ENCODE results near the gene KCNQ5.

Gene KCNQ5

DNA sequence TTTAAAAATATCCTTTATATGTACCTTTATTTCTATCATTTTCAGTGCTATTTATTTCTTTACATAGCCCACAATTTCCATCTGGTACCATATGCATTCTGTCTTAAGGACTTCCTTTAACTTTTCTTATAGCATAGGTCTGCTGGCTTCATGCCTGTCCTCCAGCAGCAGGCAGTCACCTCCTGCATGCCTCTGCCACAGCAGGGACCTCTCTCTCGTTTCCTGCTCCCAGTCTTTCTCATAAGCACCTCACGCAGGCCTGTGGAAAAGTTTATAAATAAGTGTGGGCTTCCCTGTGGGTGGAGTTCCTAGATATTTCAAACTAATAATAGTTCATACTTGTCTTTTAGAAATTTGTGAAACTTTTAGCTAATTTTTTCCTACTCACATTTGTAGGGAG, 133.9 kb downstream of the KCNQ5 start:
- no peak for DNase-seq

DNA sequence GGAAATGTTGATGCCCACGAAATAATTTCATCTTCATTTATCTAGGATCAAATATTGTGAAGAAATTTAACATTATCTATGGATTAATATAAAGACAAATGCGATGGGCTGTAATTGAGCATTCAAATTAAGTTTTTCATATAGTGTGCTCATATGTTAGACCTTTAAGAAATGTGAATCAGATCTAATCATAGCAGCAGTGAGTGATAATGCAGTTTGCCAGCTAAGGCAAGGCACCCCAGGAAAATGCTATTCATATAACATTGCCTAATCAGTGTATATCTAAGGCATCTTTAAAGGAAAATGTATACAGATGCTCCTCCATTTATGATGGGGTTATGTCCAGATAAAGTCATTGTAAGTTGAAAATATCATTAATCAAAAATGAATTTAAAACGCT, 135.2 kb downstream of the KCNQ5 start:
- no peak for DNase-seq

DNA sequence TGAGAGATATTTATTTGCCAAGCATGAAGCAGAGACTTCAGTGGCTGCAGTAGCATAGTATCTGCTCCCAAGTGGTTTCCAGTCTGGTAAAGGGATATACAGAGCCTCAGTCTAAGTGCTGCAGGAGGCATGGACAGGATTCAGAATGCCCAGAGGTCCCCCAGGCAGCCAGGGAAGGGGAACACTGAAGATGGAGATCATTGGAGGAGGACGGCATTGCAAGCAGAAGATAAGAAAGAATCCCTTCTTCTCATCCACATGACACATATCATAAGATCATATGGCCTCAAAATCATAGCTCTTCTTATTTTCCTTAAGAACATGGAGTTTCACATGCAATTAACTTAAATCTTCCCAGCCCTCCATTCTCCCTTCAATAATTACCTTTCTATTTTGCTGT, 136.1 kb downstream of the KCNQ5 start:
- DNase-seq, result no peak

DNA sequence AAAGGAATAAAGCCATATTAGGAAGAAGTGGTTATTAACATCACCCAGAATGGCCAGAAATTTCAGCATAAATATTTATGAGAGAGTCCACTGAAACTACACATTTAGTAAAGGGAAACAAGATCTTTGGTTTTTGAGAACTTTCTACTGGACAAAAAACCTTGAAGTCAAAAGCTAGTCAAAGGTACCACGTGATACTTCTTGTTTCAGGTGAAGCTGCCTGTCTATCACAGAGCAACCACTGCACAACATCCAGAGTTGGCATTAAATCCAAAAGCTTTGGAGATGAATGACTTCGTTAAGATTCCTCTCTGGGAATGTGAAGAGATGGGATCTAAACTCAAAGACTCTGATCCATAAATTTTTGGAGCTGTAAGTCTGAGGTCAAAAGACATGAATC, 137.0 kb downstream of the KCNQ5 start:
- DNase-seq, result no peak

DNA sequence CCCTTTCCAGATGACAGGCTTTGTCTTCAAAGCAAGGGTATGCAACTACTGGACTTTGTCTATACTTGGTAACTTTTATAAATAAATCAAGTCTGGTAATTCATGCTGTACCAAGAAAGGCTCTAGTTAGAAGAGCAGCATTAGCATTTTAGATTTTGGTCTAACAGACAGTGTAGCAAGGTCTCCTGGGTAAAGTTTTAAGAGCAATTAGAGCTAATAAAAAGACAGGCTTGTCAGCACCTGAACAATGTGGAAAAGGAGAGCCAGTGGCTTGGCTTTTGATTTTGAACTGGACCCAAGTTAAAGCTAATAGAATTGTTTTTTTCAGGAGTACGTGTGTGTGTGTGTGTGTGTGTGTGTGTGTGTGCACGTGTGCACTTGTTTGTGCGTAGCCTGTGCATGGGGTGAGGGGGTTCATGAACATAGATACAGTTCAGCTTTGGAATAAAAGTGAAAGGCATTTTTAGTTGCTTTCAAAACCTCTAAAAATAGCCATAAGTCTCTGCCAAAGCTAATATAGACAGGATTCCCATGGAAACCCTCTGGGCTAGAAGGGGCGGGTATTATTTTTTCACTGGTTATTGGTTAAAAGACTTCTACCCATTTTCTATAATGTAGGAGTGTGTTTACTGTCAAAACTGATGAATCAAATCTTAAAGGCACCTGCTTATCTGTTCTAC, 138.4 kb downstream of the KCNQ5 start:
- DNase-seq, result no peak

DNA sequence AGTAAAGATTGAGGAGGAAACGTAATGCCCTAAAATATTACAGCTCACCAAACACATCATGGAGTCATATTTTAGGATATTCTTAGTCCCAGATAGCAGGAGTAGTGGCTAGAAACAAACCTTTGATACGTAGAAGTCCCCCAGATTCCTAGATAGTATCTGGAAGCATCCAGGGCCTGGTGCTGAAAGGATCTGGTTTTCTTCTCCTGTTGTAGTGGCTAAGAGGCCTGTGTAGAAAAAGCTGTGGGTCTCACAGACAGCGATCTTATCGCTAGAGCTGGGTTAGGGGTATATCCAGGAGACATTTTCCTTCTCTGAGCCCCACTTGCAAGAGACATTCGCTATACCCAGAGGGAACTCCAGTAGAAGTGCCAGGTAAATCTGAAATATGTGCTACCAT, 139.9 kb downstream of the KCNQ5 start:
- no peak for DNase-seq

DNA sequence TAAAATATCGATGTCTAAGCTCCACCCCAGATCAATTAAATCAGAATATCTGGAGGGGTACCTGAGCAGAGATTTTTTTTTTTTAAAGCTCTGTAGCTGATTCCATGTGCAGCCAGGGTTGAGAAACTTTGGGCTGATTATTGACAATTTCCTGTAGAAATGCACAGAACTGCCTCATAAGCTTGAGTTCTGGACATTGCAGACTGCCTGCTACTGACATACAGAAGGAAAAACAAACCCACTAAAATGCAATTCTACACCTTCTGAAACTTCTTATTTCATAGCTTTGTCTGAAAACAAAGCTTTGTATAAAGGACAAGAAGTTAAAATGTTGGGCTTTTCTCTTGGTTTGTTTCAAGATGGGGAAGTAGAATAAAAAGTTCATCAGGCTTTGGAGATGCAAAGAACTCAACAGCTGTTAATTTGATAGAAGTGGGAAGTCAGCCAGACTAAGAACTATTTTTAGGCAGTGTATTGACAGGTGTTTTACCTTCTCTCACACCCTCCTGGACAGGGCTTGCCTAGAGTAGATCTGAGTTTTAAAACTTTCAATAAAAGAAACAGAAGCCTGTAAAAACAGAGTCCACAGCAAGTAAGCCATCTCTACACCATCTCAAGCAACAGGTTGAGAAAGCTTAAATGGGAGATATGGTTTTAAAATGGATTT, 147.7 kb downstream of the KCNQ5 start:
- DNase-seq, result no peak

DNA sequence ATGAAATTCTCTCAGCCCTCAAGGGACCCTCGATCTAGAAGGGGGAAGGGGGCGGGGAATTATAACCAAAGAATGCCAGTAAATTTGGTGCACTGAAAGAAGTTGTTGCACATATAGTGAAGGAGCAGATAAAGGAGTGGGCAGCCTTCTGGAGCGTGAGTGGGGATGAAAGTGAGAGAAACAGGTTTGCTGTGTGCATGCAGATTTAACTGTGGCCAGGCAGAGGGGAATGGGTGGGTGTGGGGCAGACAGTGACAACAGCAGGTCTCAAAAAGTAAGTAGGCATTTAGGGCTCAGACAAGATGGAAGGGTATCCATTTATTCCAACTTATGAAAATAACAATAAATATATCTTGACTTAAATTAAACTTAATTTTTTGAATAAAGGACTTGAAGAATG, 149.1 kb downstream of the KCNQ5 start:
- no peak for DNase-seq

DNA sequence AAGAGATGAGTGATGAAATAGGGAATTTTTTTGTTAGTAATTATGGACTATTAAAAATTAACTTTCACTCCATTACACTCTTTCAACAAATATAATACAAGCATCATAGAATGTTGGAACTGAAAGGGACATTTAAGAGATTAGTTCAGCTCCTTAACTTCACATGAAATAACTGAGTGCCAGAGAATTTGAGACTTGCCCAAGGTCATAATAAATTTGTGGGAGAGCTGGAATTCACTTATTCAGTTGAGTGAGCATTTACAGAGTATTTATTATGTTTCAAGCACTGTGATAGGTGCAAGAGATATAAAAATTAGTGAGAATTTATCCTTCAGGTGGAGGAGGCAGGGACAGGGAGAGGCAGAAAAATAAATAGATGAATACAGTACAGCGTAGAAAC, 154.6 kb downstream of the KCNQ5 start:
- no peak for DNase-seq

DNA sequence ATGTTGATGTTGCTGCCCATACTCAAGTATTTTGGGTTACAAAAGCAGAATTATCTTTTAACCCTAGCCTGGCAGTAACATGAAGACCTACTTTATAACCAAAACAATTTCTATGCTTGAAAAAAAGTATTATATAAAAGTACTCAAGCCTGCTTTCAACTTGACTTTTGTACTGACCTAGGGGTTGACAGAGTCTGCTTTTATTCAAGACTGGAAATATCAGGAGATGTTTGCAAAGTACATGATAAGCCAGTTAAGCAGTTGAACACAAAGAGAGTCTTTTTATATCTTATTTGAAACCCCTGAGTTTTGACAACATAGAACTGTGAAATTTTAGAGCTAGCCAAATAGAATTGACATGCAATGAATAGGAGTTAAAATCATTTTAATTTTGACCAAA, 159.8 kb downstream of the KCNQ5 start:
- DNase-seq, result no peak

DNA sequence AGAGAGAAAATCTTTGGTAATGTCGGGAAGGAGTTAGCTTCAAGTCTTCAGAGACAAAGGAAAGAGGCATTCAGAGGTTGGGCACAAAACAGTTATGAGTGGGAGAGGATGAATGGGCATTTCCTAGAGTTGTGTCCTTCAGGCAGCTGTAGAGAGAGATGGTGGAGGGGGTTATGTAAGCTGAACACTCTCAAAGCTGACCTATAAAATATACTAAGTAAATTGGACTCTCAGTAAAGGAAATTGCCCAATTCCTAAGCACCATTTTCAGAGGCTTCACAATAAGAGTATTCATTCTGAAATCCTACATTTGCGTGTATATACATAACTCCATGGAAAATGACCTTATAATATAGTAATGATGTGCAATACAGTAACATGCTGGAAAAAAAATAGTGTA, 161.2 kb downstream of the KCNQ5 start:
- DNase-seq, result no peak

DNA sequence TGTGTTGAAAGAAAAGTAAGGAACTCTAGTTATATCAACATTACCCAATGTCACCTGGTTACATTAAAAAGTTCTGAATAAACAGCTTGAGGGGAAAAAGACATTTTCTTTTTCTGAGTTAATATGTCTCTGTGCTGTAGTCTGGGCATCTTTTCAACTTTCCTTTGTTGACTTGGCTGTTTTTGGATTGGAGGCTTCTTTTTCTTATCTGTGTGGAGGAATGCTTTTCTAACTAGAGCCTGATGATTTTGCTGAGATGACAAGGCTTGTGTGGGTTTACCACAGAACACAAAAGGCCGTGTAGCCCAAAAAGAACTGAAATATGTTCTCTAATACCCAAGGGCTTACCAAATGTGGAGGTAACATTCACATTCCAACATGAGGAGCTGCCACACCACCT, 161.8 kb downstream of the KCNQ5 start:
- DNase-seq, result no peak

DNA sequence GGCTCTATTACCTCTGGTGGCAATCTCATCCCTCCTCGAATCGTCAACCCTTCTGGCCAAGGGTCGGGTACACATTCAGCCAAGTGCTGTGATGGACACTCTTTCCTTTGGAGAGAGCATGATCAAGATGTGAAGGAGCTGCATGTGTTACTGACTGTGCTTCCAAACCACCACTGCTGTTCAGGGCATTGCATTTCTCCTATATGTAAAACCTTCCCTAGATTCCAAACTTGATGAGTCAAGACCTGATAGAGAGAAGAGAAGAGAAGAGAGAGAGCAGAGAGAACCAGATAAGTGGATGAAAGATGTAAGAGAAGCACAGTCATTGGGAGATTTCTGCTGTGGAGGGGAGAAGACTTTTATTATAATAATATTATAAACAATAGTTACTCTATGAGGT, 162.2 kb downstream of the KCNQ5 start:
- no peak for DNase-seq

DNA sequence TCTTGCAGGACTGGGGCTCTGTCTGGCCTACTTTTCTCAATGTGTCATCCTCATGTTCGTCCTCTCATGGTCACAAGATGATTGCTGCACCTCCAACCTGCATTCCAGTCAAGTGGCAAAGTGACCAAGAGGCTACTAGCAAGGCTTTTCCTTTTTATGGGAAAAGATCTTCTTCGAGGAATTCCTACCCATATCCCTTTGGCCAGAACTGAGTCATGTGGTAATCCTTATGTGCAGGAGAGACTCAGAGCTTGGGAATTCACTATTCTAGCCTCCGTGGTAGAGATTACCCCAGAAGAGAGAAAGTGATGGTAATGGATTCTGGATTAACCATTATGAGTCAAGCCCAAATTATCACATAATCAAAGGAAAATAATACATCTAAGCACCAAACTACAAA, 162.7 kb downstream of the KCNQ5 start:
- no peak for DNase-seq

DNA sequence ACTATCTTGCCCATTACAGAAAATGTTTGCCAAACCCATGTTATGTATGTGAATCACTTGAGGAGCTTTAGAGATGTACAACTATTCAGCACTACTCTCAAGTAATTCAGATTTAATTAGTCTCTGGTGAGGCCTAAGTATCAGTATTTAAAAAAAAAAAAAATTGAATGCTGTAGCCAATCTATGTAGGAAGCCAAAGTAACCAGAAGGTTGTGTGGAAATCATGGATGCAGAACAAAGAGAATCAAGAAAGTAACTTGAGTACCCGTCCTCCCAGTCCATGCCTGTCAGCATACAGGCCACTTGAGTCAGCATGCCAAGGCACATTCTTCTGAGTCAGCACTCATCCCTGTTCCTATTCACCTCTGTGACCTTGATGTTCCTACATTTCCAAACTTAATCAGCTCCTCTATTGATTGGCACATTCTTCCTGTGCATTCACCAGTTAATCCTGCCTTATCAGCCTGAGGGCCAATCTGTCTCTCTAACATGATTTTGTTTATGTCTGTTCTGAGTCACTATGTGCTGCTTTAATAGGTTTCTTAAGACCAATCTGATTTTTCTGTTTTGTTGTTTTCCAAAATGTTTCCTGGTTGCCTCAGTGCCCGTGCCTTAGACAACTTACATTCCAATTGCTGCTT, 165.6 kb downstream of the KCNQ5 start:
- DNase-seq, result no peak

DNA sequence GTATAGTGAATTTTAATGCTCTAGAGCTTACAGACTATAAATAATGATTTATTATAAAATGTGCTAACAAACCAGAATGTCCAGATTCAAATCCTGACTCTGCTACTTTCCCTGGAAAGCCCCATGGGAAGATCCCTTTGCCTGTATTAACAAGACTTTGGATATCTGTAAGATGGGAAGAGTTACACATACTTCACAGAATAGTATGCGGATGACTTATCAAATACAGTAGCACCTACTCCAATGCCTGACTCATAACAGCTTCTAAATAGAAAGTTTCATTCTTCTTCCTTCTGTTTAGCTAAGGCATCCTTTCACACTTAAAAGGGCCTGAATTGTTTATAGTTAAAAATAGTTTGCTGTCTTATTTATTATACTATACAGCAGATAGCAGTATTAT, 166.3 kb downstream of the KCNQ5 start:
- DNase-seq, result no peak

DNA sequence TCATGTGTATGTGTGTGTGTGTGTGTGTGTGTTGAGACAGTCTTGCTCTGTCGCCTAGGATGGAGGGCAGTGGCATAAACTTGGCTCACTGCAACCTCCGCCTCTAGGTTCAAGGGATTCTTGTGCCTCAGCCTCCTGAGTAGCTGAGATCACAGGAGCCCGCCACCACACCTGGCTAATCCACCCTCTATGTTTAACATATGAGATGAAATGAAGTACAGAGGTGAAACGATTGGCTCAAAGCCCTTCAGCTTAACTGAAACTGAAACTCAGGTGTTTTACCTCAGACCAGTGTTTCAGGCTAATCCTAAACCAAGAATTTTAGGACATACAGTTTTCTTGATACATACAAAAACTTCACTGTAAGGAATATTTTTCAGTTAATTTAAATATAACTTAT, 167.3 kb downstream of the KCNQ5 start:
- no peak for DNase-seq

DNA sequence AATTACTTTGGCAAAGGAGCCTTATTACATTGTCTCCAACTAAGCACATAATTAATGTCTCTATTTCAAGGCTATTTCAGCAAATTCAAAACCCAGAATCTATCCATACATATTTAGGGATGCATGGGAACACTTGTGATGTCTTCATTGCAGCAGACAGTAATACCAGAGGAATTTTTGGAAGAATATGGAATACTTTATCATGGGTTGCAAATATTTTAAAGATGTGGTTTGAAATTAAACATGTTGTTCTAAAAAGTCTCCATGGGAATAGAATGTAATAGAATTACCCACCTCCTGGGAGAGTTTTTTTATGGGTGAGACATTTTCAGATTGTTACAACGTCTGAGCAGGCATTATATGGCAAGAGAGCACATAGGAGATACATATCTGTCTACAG, 170.8 kb downstream of the KCNQ5 start:
- DNase-seq, result no peak

DNA sequence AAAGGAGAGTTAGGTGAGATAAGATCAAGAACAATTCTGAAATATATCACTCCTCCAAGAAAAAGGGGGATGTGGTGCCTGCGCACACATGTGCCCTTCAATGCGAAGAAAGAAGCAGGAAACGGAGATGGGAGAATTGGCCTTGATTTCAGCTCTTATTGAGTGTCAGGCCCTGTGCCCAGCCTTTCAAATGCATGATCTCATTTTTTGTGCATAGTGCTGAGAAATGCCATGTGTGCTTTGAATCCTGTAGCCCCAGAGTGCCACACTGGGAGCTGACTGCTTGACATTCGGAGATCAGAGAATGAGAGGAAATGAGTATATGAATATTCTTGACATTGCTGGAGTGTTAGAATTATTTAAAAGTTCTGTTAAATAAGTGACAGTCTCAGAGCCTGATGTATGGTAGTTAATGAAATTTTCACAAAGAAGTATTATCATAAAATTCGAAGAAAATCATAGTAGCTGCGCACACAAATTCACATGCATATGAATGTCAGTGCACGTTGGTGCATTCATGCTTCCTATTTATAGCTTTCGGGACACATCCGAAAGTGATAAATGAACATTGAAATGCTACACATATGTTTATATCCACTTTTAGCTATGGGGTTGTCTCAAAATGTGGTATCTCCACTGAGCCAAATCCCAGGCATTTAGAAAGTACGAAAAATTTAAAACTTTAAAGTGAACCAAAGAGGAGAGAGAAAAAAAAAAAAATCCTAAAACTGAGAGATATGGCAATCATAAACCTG, 172.0 kb downstream of the KCNQ5 start:
- no peak for DNase-seq

DNA sequence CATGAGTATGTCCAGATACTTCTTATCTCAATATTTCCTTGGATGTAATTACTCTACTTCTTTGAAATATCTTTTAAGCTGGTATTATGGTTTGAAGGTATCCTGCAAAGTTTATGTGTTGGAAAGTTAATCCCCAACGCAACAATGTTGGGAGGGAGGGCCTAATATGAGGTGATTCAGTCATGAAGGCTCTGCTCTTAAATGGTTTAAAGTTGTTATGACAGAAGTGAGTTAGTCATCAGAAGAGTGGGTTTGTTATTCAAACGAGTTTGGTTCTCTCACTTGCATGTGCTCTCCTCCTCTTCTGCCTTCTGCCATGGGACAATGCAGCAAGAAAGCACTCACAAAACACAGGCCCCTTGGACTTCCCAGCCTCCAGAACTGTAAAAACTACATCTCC, 176.3 kb downstream of the KCNQ5 start:
- no peak for DNase-seq

DNA sequence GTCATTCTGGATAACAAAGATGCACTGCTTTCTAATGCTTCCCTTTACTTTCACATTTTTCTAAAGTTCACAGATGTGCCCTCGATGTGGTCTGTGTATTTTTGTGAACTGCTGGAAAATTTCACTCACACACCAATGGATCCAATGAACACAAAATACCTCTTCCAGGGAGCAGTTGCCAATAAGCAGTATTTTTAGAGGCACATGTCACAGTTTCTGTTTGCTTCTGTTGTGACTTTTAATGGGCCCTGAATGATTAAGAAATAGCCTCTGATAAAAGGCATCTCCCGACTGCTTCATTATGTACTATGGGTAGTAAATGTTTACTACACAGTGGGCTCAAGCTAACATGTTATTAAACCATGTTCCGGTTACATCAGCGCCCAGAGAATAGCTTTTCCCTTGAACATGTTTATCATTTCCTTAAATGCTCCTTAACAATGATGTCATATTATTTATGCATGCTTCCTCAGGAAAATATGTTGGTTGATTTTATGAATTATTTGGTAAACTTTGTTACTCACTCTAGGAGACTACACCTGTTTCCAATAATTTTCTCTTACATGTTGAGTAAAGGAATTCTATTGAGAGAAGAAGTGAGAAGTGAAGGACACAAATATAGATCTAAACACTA, 188.0 kb downstream of the KCNQ5 start:
- DNase-seq, result no peak

DNA sequence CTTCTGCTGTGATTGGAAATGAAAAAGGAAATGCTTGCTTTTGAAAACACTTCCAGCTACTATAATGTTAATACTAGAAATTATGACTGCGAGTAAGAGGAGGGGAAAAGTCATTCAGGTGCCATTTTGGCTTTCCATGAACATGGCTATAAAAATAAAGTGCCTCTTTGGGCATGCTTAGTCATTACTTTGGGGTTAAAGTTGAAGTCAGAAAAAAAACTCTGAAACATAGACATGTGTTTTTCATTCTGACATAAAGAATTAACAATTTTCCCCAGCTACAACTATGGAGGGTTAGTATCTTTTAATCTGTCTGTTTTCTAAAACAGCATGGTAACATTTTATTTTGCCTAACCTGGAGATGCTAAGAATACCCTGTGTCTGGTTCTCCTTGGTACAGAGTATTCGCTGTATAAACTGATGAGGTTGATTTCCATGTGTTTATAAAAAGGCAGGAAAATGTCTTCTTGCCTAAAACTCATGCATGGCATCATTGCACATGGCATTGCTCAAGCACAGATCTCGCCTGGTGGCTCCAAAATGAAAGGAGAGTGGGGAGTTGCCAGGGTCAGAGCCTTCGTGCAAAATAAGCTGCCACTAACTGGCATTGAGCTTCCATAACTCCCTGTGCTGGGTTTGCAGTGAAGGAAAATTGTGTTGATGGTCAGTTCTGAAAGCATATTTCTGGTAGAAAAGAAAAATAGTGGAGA, 188.9 kb downstream of the KCNQ5 start:
- no peak for DNase-seq

DNA sequence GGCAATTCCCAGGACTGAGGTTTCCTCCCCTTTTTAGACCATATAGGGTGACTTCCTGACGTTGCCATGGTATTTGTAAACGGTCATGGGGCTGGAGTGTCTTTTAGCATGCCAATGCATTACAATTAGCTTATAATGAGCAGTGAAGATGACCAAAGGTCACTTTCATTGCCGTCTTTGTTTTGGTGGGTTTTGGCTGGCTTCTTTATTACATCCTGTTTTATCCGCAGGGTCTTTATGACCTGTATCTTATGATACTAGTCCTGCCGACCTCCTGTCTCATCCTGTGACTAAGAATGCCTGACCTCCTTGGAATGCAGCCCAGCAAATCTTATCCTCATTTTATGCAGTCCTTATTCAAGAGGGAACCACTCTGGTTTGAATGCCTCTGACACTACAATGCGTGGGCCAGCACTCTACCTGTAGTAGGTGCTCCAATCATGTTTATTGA, 190.1 kb downstream of the KCNQ5 start:
- DNase-seq, result no peak
